HG02623 (cell line): ENCODE results near the gene REPS1.
"Not testable (repeated sequence)": the region's sequence is repeated elsewhere in the genome, so short reads cannot be mapped to it uniquely, and the experiment has no call there.

Experiments
- ATAC-seq: cut with Tn5 transposase; IDR thresholded peaks from one replicate; pipeline ENCODE4 v1.9.1; 2021; ENCODE audit warnings: moderate library complexity; ENCODE audit not compliant: unreplicated experiment

The REPS1 gene

DNA sequence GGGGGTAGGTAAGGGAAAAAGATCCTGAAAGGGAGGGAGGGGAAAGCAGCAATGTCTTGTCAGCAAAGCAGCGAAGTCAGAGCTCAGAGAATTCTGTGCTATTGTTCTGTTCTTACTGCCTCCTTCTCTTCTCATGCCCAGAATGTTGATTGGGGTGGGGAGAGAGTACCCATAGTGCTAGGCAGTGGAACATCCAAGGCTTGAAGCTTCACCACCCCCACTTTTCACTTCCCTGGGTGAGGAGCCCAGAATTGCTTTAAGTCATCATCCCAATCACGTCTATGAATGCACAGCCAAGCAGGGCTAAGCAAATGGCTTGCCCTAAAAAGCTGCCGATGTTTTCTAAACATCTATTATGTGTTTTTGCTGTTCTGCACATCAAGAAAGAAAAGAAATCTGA, 16.5 kb downstream of the REPS1 start:
- ATAC-seq, result no peak

DNA sequence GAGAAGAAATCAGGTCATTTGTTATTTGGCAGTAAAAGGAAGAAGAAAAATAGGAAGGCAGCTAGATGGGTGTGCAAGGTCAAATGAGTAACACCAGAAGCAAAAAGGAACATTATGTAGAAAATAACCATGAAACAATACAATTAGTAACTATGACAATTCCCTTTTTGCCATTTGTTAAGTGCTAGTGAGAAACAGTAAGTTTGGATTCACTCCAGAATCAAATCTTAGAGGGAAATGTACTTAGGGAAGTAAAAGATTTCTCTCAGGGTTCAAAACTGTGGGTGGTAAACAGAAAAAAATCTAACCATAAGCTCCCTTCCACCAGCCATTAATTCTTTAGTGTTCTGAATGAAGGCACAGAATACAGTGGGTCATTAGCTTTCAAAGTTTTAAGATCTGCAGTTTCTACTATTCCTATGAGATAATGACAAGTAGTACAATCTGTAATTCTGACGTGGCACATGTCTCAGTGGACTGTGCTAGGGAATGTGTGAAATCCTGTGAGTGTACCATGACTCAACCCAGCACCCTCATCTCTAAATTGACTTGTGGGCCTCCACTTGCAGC, 17.1 kb downstream of the REPS1 start:
- ATAC-seq, result no peak

DNA sequence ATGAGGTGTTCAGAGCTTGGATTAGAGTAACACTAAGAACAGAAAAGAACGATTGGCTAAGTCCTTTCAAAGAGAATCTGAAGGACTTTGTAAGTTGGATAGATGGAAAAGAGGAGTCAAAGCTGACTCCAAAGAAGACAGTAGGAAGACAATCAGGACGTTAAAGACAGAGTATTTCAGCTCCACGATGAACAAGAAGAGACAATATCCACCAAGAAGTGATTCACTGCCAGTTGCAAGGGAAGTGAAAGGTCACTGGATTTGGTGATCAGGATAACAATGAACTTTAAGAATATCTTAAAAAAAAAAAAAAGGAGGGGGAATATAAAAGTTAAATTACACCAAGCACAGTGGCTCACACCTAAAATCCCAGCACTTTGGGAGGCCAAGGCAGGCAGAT, 17.9 kb downstream of the REPS1 start:
- no peak for ATAC-seq

DNA sequence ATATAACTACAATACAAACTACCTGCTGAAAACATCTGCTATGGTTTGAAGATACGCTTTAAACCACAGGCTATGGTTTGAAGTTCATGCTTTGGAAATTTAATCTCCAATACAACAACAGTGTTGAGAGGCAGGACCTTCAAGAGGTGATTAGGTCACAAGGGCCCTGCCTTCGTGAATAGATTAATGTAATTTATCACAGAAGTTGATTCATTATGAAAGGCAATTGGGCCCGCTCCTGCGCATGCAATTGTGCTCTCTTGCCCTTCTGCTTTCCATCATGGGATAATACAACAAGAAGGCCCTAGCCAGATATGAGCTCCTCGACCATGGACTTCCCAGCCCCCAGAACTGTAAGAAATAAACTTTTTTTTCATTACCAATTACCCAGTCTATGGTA, 21.2 kb downstream of the REPS1 start:
- ATAC-seq, result no peak

DNA sequence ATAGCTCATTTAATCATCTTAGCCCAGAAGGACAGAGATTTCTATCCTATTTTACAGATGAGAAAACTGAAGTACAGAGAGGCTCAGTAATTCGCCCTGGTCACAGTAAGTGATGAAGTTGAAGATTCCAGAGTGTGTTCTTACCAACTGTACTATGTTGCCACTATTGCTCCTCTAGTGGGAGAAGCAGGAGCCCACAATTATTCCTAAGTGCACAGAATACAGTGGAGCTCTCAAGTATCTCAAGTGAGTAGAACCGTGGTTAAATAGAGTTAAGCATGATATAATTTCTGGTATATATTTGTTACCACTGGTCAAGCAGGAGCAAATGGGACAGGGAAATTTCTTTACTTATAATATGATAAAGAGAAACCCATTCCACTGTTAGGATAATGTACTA, 22.1 kb downstream of the REPS1 start:
- no peak for ATAC-seq

DNA sequence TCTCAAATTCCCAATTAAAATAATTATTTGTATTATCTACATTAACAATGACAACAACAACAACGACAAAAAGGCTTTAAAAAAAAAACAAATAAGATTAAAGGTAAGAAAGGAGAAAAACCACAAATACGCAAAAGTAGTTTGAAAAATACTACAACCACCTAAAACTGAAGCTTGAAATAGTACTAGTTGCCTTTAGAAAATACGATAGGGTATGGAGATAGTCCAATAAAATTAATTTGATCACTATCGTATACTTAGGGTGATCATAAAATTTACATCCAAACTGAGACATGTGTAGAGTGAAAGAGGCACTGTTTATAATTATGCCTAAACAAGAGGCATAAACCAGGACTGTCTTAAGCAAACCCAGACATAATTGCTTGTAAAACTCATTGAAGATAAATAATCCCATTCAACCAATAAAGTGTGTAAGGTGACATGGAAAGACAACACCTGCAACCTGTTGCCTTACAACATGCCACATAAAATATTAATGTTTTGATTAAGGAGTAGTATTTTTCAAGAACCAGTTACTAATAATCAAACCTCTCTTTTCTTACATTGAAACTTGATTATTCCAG, 22.7 kb downstream of the REPS1 start:
- no peak for ATAC-seq

DNA sequence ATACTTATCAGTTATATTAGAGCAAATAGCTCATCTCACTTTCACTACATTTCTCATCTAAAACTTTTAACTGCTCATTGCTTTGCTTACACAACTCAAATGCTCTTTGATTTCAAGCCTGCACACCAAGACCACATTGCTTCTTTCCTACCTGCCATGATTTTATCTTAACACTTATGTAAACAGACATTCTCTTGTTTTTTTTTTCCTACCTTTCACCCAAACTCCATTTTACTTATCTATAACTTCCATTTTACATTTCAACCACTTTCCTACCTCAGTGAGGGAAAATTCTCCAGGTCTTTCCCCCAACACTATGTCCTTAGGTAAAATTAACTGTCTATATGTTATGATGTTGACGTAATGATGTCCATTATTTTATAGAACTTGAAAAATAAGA, 24.0 kb downstream of the REPS1 start:
- no peak for ATAC-seq

DNA sequence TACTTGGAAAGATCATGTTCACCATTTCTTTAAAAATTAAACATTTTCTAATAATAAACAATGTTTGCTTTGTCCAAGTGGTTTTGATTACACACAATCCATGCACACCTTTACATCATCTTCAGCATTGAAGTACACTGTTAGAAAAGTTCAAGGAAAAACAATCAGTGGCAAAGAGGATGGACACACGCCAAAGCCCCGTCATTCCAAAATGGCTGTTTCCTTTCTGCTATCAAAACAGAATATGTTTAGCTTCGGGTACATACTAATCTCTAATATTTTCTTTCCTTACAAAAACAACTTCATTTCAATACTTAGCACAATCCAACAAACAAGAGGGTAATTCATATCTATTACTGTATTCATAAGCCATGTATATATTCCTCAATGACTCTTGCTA, 24.5 kb downstream of the REPS1 start:
- ATAC-seq, result no peak

DNA sequence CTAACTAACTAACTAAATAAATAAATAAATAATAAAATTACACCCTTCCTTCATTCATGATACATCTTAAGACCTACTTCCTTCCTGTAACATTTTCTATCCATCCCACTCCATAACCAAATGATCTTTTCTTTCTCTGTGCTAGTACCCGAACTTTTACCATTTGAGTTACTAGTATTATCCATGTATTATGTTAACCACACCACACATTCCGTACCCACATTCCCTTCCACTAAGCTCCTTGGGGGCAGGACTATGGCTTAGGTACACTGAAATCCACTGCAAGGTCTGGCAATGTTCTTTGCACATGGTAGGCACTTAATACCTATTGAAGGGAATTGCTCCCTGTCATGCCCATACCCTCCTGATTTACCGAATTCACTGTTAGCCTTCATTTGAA, 24.9 kb downstream of the REPS1 start:
- no peak for ATAC-seq

DNA sequence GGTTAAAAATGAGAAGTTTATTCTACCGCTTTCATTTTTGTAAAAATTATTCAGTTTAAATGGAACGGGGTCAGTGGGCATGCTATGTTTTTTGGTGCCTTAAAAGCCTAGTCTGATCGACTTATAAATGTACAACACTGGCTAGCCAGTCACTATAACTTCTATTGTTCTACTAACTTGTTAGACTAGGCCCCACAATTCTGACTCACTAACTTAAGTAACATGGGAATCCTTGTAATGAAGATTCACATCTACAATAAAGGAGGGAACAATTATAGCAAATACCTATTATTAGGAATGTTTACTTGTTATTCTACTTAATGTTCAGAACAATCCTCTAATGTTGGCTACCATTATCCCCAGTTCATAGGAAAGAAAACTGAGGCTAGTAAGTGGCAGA, 28.5 kb downstream of the REPS1 start:
- ATAC-seq, result no peak

DNA sequence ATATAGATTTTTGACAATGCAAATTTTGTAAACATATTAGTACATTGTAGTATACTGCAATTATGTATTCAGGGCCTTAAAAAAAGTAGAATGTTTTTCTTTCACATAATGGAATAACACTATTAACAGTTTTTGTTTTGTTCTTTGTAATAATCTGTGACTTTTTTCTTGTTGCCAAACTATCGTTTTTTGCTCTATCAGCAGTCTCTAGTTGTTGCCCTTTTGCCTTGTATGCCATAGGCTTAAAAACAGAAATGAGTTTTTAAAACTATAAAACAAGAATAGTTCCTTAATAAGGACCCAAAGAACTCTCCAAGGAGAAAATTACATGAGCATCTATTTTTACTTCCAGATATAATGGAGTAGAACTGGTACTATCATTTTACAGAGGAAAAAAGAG, 29.5 kb downstream of the REPS1 start:
- ATAC-seq, result no peak

DNA sequence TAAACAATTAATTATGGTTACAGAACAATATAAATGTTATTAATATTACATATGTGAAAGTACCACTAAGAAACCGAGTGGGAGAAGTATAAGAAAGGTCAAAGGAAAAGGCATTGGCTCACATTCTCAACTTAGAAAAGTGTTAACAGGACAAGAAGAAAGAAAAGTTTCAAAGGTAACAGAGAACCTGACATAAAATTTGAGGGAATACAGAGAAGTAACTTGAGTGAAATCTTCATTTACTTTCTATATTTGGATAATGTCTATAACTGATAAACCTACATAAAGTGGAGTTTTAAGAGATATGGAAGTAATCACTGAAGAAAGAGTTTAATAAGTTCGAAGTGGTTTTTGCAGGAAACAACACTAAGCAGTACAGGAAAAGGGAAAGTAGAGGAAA, 30.1 kb downstream of the REPS1 start:
- ATAC-seq, result no peak

DNA sequence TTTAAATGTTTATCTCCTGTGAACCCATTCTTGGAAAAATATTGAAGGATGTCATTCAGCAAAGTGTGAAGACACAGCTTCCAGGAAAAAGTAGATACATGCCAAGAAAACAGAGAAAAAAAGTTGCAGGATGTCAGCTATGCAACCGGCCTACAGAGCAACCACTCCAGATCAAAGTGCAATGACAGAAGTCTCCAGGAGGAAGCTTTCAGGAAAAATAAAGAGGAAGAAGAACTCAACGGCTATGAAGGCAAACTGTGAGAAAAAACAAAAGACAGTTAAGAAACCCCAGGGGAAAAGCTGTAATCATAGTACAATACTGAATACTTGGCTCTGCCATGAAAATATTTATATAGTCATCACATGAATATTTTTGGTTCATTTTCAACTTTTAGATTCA, 30.6 kb downstream of the REPS1 start:
- no peak for ATAC-seq

DNA sequence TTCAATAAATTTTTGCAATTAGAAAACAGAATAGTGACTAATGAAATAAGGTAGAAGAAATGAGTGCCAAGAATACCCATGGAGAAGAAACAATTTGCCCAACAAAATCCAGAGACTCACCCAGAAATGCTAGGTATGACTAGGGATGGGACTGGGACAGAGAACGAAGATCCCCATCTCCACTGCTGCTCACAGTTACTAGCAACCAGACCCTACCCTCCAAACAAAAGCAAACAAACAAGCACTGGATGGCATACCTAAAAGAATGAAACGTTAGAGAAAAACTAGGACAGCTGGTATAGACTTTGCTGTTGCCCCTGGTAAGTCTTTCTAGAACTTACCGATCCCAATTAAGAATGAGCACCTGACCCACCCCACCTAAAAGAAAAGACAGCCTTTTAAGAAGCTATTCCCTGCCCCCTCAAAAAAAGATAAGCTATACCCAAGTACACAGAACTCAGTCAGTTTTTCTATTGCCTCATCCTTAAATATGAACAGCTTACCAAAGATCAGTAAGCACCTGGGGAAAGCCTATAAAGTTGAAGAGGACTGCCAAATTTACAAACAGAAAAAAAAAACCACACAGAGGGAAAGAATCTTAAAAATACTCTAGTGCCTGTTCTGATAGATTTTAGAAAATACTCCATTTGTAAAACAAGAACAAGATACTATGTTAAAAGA, 31.7 kb downstream of the REPS1 start:
- no peak for ATAC-seq

DNA sequence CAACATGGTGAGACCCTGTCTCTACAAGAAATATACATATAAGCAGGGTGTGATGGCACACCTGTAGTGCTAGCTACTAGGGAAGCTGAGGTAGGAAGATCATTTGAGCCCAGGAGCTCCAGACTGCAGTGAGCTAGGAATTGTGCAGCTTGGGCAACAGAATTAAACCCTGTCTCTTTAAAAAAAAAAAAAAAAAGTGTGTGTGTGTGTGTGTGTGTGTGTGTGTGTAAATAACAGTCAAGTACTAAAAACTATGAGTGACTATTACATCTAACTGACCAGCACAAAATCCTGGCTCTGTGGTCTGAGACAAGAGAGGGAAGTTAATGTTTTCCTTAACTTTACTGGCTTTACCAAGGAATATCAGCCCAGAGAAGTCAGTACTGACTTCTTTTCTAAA, 32.8 kb downstream of the REPS1 start:
- no peak for ATAC-seq

DNA sequence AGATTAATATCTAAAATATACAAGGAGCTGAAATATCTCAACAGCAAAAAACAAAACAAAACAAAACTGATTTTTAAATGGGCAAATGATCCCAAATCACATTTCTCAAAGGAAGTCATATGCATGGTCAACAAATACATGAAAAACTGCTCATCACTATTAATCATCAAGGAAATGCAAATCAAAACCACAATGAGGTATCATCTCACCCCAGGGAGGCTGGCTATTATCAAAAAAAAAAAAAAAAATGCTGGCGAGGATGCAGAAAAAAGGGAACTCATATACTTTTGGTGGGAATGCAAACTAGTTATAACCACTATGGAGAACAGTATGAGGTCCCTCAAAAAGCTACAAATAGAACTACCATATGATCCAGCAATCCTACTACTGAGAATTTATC, 34.6 kb downstream of the REPS1 start:
- no peak for ATAC-seq

DNA sequence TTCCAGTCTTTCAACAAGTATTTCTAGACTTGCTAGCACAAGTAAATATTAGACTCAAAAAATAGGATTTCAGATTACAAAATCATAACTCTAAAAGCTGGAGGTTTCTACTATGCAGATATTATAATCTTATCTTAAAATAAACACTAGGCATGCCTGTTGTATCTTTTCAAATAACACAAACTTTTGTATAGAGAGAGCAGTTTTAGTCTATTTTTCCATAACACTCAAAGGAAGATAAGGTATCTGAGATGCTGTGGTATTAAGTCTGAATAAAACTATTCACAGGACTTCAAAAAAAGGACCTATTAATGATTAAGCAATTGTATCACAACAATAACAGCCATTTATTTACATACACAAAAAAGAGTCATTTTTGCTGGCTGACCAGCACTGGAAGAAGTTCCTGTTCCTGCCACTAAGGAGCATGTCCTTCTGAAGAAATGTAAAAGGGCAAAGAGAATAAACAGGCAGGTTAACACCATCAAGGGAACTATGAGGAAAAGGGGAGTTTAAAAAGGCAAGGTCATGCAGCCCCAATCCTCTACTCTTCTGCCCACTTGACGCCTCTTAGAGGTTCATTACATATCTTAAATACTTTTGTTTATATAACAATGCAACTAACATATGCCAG, 39.4 kb downstream of the REPS1 start:
- no peak for ATAC-seq

DNA sequence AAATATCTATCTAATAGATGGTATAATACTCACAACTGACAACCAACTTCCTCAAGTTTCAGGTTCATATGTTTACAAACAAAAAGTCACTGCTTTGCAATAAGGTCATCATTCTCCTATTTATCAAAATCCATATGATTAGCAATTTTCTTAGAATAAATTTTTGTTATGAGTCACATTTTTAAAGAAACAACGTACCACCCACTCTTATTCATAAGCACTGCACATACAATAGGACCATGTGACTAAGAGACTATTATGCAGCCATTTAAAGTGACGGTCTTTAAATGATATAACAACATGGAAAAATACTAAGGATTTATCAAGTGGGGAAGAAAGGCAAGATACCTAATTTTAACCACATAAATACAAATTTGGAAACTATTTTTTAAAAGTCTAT, 40.0 kb downstream of the REPS1 start:
- no peak for ATAC-seq

DNA sequence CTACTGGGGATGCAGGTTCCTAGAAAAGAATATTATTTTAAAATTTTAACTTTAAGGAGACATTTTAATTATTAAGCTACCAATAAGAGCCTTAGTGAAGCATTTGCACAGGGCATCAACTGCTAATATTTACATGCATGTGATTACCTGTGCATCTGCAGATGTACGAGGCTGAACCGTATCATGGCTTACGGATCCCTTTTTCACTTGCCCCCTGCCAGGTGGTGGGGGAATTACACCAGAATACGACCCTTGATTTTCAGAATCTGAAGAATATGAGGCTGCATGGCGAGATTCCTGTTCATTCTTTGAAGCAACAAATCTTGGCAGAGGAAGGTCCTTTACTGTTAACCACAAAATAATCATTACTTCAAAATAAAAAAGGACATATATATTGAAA, 42.7 kb downstream of the REPS1 start:
- no peak for ATAC-seq

DNA sequence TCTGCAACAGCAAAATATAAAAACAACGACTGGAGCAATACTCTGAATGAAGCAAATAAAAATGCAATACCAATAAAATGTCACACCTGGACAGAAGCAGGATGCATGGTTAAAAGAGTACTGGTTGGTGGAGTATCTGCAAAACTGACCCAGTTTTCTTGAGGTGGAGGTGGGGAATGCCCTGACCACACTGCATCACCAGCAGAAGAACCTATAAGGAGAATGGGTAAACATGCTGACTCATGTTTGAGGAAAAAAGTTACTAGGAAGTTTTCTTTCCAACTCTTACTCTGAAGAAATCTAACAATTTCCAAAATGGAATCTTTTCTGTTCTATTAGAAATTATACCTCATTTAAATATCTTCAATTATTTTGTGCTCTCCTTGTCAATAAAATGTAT, 43.6 kb downstream of the REPS1 start:
- ATAC-seq, result peak; percentile 45

DNA sequence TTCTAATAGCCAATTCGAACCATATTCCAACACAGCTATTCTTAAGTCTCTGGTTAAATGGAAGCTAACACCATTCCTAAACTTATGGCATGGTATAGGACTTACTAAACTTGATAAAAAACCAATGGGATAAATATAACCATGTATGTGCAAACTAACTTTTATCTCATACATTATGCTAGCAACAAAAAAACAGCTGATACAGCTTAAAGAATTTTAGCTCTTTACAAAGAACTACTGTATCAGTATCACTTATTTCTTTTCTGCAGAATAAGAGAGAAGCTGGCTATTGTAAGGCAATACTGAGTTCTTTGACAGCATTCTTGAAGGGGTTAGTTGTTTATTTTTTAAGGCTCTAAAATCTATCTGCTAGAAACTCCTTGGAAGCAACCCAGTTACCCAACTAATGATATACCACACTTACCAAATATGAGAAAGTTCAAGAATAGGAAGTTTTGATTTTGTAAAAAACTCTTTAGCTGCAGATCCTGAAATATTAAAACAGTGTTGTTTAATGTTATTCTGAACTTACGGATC, 44.9 kb downstream of the REPS1 start:
- no peak for ATAC-seq

DNA sequence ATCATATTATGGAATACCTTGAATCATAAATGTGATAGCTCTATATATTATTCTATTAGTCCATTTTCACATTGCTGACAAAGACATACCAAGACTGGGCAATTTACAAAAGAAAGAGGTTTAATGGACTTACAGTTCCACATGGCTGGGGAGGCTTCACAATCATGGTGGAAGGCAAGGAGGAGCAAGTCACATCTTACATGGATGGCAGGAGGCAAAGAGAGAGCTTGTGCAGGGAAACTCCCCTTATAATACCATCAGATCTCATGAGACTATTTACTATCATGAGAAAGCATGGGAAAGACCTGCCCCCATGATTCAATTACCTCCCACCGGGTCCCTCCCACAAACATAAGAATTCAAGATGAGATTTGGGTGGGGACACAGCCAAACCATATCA, 51.2 kb downstream of the REPS1 start:
- not testable (repeated sequence) for ATAC-seq
